Uterus (tissue), 4 donors: ENCODE results near the gene SERPINB11. TPM values are rescaled to one million over a fixed set of nuclear protein-coding genes. Genes with fewer than 3 reads are reported as not detected.

ENCODE experiments used
- DNase-seq, 2 donors: peaks; one replicate each; pipeline ENCODE4 v3.0.0-alpha.2; 2019 to 2020
- H3K27ac ChIP-seq, 2 donors: fragments of 200-600 bp; sonication (generic); 1 replicate in 1 of 2; 2 replicates in 1 of 2; pipeline ENCODE4 v1.5.1; 2016 to 2018
- H3K27me3 ChIP-seq, 2 donors: fragments of 200-600 bp; sonication (generic); one replicate each; pipeline ENCODE4 v1.5.1; 2018 to 2019; ENCODE audit warnings: control low read depth in 1 of 2
- H3K36me3 ChIP-seq, 2 donors: fragments of 200-600 bp; sonication (generic); one replicate each; pipeline ENCODE4 v1.5.1; 2019; ENCODE audit warnings: control low read depth in 1 of 2
- H3K4me1 ChIP-seq, 2 donors: fragments of 200-600 bp; sonication (generic); one replicate each; pipeline ENCODE4 v1.5.1; 2018 to 2019; ENCODE audit warnings: control low read depth in 1 of 2
- H3K4me3 ChIP-seq, 2 donors: fragments of 200-600 bp; sonication (generic); 1 replicate in 1 of 2; 2 replicates in 1 of 2; pipeline ENCODE4 v1.5.1; 2018 to 2019; ENCODE audit warnings: mild to moderate bottlenecking in 1 of 2
- H3K9me3 ChIP-seq, 2 donors: fragments of 200-600 bp; sonication (generic); one replicate each; pipeline ENCODE4 v1.5.1; 2019; ENCODE audit warnings: control low read depth in 1 of 2
- POLR2A ChIP-seq, 2 donors: fragments of 450-650 bp; IDR thresholded peaks; one replicate each; pipeline ENCODE4 v1.6.1; 2016; ENCODE audit warnings: antibody characterized with exemption in 2 of 2, mild to moderate bottlenecking in 1 of 2, moderate library complexity in 1 of 2
- intact Hi-C: fragments of 100-400 bp; cut with DNase I; formaldehyde crosslinking; loops from one replicate; pipeline ENCODE4 v1.15.1; 2023; ENCODE audit warnings: low total_unique reads
- total RNA-seq, 4 donors: library from RNA; depleted of rRNA in 3 of 4; stranded (reverse); fragments of >200 nt in 3 of 4; gene quantifications; one replicate each; pipeline versions ENCODE4 v1.1.0 to v1.2.4, GENCODE V29; 2014 to 2023
- TF ChIP-seq, protein P1 (sequence below), 4 experiments: fragments of 200-600 bp in 2 of 4; fragments of 450-650 bp in 2 of 4; sonication (generic) in 2 of 4; IDR thresholded peaks; one replicate each; pipeline ENCODE4 v1.5.1; 2016 to 2019; ENCODE audit warnings: antibody characterized with exemption in 4 of 4, mild to moderate bottlenecking in 2 of 4, moderate library complexity in 1 of 4
- donor health status: DM: yes; HTN: yes; CAD: no.

The SERPINB11 gene
- total RNA-seq, 4 donors from 2014 or later = not detected

DNA sequence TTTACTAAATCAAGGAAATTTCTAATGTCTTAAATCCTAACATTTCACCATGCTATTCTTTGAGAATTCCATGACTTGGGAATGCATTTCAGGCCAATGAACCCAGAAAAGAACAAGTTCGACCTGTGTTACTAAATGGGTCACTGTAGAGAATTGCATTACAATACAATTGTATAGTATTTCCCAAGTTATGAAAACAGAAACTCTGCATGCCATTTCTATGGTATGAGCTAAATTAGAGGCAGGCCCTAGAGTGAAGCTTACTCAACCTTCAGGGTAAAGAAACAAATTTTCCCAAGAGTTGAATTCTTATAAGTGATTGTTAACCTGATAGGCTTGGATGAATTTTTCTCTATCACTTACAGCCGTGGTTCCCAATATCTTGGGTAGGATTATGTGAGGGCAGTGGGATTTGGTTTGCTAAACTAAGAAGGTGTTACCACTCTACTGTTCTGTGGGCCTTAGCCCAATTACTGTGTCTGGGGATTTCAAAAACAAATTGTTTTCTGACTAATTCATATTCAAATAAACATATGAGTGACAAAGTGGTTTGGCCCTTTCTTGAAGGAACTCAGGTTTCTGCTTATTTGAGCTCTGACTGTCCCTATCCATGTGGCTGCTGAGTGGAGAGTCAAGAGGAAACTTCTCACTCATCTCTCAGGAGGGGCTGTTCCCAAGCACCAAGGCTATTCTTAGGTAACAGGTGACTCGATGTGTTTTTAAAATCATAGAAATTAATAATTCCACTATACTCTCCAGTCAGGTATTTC is 61.3 kb downstream of the SERPINB11 start:
- intact Hi-C loops = no loop called here
- no peaks in the 10 kb centered on the region for H3K27me3 ChIP-seq
- no peaks in the 10 kb centered on the region for H3K36me3 ChIP-seq
- H3K9me3 ChIP-seq = no peaks in the 10 kb centered on the region
- H3K27ac ChIP-seq = no peak overlapping the region
- DNase-seq = no peak
- TF ChIP-seq, protein P1, sequence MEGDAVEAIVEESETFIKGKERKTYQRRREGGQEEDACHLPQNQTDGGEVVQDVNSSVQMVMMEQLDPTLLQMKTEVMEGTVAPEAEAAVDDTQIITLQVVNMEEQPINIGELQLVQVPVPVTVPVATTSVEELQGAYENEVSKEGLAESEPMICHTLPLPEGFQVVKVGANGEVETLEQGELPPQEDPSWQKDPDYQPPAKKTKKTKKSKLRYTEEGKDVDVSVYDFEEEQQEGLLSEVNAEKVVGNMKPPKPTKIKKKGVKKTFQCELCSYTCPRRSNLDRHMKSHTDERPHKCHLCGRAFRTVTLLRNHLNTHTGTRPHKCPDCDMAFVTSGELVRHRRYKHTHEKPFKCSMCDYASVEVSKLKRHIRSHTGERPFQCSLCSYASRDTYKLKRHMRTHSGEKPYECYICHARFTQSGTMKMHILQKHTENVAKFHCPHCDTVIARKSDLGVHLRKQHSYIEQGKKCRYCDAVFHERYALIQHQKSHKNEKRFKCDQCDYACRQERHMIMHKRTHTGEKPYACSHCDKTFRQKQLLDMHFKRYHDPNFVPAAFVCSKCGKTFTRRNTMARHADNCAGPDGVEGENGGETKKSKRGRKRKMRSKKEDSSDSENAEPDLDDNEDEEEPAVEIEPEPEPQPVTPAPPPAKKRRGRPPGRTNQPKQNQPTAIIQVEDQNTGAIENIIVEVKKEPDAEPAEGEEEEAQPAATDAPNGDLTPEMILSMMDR (IDR thresholded peaks at IDR 0.05) = no peak
- TF ChIP-seq POLR2A (IDR thresholded peaks at IDR 0.05) = no peak
- H3K4me1 ChIP-seq = no peaks in the 10 kb centered on the region
- no peak overlapping the region for H3K4me3 ChIP-seq

DNA sequence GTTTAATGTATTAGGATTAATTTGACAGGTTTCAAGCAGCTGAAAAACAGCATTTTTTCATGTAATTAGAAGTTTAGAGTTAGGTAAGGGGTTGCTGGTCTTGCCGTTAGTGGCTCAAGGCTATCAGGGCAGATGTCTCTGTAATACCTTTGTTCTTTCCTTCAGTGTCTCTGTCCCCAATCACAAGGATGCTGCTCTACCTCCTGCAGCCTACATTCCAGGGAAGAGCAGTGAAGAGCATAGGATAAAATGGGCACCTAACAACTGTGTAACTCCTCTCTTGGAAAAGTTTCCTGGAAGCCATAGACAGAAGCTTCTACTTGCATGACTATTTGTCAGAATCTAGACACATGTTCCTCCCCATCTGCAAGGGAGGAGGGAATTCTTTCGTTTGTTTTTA is 63.1 kb downstream of the SERPINB11 start:
- no peaks in the 10 kb centered on the region for H3K36me3 ChIP-seq
- no peaks in the 10 kb centered on the region for H3K4me1 ChIP-seq
- H3K4me3 ChIP-seq = no peak overlapping the region
- H3K27ac ChIP-seq = no peak overlapping the region
- intact Hi-C loops = no loop called here
- H3K27me3 ChIP-seq = no peaks in the 10 kb centered on the region
- TF ChIP-seq POLR2A (IDR thresholded peaks at IDR 0.05) = no peak
- TF ChIP-seq, protein P1 (IDR thresholded peaks at IDR 0.05) = no peak
- DNase-seq = no peak
- H3K9me3 ChIP-seq = no peaks in the 10 kb centered on the region

Other genes starting within 250 kb of the SERPINB11 start
- under 1 TPM in 1 of 4 donors, not detected in 3; 0.69 TPM for gene SERPINB5, start 226.0 kb upstream of the SERPINB11 start, total RNA-seq
- gene SERPINB12, start 160.6 kb upstream of the SERPINB11 start, total RNA-seq = not detected
- not detected for gene SERPINB13, start 115.6 kb upstream of the SERPINB11 start, total RNA-seq
- gene SERPINB4, start 58.7 kb upstream of the SERPINB11 start, total RNA-seq = not detected
- not detected for gene SERPINB3, start 41.1 kb upstream of the SERPINB11 start, total RNA-seq
- gene SERPINB7, start 72.5 kb downstream of the SERPINB11 start, total RNA-seq = not detected
- 1 to 10 TPM in 1 of 4 donors, under 1 TPM in 1, not detected in 2; 0.55 to 8.2 TPM for gene SERPINB2, start 184.7 kb downstream of the SERPINB11 start, total RNA-seq
- not detected for gene SERPINB10, start 205.0 kb downstream of the SERPINB11 start, total RNA-seq
- gene HMSD, start 246.3 kb downstream of the SERPINB11 start, total RNA-seq = under 1 TPM in 1 of 4 donors, not detected in 3; 0.28 TPM